ENCODE measurements around the gene SATB2.

The SATB2 gene

DNA sequence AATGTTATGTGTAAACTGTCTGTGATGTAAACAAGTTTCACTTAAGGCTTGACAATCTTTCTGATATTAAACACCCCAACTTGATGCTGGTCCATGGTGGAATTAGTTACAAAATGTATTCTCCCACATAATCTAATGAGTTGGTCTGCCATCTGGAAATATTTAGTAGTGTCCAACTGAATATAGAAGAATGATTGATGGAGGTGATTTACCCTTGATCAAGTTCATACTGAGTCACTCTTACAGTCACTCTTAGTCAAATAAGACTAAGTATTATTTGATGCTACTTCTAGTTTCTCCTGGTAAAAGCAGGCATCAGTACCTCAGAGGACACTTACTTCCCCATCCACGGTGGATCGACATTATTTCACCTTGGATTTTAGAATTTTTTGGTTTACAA lies 198.1 kb downstream of the SATB2 start:
- no peaks in the 10 kb centered on the region for H3K27me3 ChIP-seq (ENCODE audit: insufficient read depth, low read length)
- no peak overlapping the region for H3K27ac ChIP-seq (ENCODE audit: low read length)
- H3K4me1 ChIP-seq (ENCODE audit: insufficient read depth, low read length) = no peaks in the 10 kb centered on the region
- H3K4me3 ChIP-seq (ENCODE audit: low read length) = no peak overlapping the region
- peaks cover 10% of the 10 kb centered on the region for H3K9me3 ChIP-seq (ENCODE audit: insufficient read depth, low read depth, low read length)
- no peaks in the 10 kb centered on the region for H3K36me3 ChIP-seq (ENCODE audit: insufficient read depth, low read depth, low read length)
- no peak overlapping the region for H3K9ac ChIP-seq (ENCODE audit: low read depth, low read length)

DNA sequence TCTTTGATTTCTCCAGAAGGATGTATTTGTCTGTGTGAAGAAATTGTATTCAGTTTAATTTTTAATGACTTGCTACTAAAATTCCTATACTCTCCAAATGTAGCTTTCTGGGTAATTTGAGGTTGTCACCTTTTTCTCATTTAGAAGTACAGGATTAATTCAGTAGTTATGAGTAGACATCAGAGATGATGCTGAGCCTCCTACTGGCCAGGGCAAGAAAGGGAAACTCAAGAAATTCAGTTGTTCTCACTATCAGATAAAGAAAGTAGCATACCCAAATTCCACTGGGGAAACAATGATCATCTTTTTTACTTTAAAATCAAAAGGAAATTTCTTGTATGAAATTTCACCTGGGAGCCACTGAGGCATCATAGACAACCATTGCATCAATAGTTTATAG lies 199.4 kb downstream of the SATB2 start:
- no peaks in the 10 kb centered on the region for H3K4me1 ChIP-seq (ENCODE audit: insufficient read depth, low read length)
- H3K36me3 ChIP-seq (ENCODE audit: insufficient read depth, low read depth, low read length) = no peaks in the 10 kb centered on the region
- H3K9me3 ChIP-seq (ENCODE audit: insufficient read depth, low read depth, low read length) = peaks cover 4% of the 10 kb centered on the region
- no peak overlapping the region for H3K4me3 ChIP-seq (ENCODE audit: low read length)
- no peak overlapping the region for H3K9ac ChIP-seq (ENCODE audit: low read depth, low read length)
- H3K27ac ChIP-seq (ENCODE audit: low read length) = no peak overlapping the region
- H3K27me3 ChIP-seq (ENCODE audit: insufficient read depth, low read length) = no peaks in the 10 kb centered on the region

DNA sequence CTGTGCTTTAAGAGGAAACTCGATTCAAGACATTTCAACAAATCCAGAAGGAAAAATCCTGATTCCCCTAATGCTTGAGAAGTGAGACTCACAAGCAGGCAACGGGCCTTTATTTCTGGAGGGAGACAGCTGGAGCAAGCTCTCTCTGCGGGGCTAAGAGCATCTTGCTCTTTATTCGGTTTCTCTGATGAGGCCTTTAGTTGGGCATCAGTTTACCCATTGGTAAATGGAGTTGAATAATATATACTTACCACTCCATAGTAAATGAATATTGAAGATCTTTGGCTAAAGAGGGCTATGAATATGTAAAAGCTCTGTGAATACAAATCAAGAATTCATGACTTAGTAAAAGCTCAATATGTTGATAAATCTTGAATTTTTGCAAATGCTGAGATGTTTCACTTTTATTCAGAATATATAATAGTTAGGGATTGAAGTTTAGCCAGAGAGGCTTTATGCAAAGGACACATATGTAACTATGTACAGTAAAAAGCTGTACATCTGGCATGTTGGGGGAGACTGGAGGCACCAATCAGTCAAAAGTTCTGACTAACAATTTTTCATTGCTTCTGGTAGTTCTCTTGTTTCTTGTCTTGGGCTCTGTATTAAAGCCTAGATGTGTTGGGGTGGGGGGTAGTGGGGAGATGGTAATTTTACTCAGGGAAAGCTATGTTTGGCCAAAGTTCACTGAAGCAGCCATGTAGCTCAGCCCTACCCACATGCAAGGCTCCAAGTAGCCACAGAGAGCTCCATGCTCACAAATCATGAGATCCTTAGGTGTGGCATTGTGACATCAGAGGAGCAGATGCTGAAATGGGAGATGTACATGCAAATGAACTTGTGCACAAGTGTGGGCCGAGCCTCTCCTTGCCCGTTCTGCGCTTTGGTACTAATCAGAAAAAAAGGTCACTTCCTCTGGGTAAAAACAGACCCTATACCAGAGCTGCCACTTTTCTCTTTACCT lies 200.2 kb downstream of the SATB2 start:
- H3K9ac ChIP-seq (ENCODE audit: low read depth, low read length) = no peak overlapping the region
- H3K27me3 ChIP-seq (ENCODE audit: insufficient read depth, low read length) = no peaks in the 10 kb centered on the region
- no peak overlapping the region for H3K4me3 ChIP-seq (ENCODE audit: low read length)
- H3K36me3 ChIP-seq (ENCODE audit: insufficient read depth, low read depth, low read length) = no peaks in the 10 kb centered on the region
- H3K27ac ChIP-seq (ENCODE audit: low read length) = no peak overlapping the region
- H3K4me1 ChIP-seq (ENCODE audit: insufficient read depth, low read length) = no peaks in the 10 kb centered on the region
- no peaks in the 10 kb centered on the region; the same call in 1 of the 2 replicates for H3K9me3 ChIP-seq (ENCODE audit: insufficient read depth, low read depth, low read length)

DNA sequence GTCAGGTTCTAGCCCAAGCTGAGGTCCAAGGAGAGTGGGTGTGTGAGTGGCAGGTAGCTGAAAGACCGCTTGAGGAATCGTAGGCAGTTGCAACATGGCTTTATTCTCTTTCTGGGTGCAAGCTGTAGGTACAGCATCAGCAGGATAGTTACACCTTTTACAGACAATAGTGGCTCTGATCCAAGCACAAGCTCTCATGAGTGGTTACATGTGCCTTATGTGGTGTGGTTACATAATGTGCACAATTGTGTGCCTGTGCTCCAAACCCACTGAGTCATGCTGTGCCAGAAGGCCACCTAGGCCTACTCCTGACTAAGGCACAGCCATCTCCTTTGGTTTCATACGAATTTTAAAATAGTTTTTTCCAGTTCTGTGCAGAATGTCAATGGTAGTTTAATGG lies 227.6 kb downstream of the SATB2 start:
- Histone ChIP-seq H3K4me1 (ENCODE audit: insufficient read depth, low read length) (no peaks in the 10 kb centered on the region), H3K27me3 (ENCODE audit: insufficient read depth, low read length) (no peaks in the 10 kb centered on the region), H3K36me3 (ENCODE audit: insufficient read depth, low read depth, low read length) (no peaks in the 10 kb centered on the region), H3K27ac (ENCODE audit: low read length) (no peak overlapping the region), H3K9ac (ENCODE audit: low read depth, low read length) (no peak overlapping the region), H3K4me3 (ENCODE audit: low read length) (no peak overlapping the region), H3K9me3 (ENCODE audit: insufficient read depth, low read depth, low read length) (peaks cover 9% of the 10 kb centered on the region)

DNA sequence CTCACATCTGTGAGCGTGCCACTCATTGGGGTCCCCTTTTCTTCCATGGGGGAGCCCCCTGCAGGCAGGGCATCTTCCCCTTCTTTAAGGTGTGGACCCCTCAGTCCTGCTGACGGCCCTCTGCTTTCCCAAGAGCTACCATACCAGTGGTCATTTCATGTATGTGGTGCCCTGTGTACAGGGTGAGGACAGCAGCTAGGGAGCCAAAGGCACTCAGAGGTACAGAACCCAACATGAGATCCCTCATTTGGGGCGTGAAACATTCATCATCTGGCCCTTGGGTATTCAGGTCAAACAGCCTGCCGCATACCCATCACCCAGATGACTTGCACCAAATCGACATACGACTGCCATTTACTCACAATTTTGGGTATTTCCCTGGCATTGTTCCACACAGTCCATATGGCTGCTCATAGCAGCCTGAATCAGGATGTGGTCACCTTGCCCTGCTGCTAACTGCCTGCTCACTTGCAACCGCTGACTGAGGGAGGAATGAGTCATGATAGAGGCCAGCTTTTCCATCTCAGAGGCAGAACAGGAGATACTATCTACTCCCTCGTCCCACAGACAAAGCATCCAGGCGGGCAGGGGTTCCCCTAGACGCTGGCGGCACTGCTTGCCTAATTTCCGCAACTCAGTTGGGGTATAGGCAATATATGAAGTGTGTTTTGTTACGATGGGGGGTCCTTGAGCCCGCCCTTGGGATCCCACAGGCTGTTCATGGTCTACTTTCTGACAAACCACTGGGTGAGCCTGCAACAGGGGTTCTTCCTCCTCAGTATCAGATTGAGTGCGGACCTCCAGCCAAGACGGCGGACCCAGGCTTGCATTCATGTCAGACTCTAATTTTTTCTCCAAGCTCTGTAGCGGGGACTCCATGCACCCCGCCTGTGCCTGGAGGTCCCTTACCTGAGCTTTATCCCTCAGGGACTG lies 228.6 kb downstream of the SATB2 start:
- Histone ChIP-seq H3K27ac (ENCODE audit: low read length) (no peak overlapping the region), H3K27me3 (ENCODE audit: insufficient read depth, low read length) (no peaks in the 10 kb centered on the region), H3K9me3 (ENCODE audit: insufficient read depth, low read depth, low read length) (peaks cover 9% of the 10 kb centered on the region), H3K4me1 (ENCODE audit: insufficient read depth, low read length) (no peaks in the 10 kb centered on the region), H3K36me3 (ENCODE audit: insufficient read depth, low read depth, low read length) (no peaks in the 10 kb centered on the region), H3K4me3 (ENCODE audit: low read length) (no peak overlapping the region), H3K9ac (ENCODE audit: low read depth, low read length) (no peak overlapping the region)

DNA sequence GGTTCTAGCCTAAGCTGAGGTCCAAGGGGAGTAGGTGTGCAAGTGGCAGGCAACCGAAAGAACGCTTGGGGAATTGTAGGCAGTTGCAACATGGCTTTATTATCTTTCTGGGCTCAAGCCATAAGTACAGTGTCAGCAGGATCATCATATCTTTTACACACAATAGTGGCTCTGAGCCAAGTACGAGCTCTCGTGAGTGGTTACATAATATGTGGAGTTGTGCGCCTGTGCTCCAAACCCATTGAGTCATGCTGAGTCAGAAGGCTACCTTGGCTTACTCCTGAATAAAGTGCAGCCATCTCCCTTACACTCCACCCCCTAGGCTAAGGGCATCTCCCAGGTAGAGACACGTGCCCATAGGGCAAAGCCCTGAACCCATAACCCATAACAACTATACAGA lies 233.9 kb downstream of the SATB2 start:
- Histone ChIP-seq H3K4me3 (ENCODE audit: low read length) (no peak overlapping the region), H3K36me3 (ENCODE audit: insufficient read depth, low read depth, low read length) (no peaks in the 10 kb centered on the region), H3K4me1 (ENCODE audit: insufficient read depth, low read length) (no peaks in the 10 kb centered on the region), H3K27ac (ENCODE audit: low read length) (no peak overlapping the region), H3K9me3 (ENCODE audit: insufficient read depth, low read depth, low read length) (peaks cover 2% of the 10 kb centered on the region; the same call in 1 of the 2 replicates), H3K27me3 (ENCODE audit: insufficient read depth, low read length) (no peaks in the 10 kb centered on the region), H3K9ac (ENCODE audit: low read depth, low read length) (no peak overlapping the region)

DNA sequence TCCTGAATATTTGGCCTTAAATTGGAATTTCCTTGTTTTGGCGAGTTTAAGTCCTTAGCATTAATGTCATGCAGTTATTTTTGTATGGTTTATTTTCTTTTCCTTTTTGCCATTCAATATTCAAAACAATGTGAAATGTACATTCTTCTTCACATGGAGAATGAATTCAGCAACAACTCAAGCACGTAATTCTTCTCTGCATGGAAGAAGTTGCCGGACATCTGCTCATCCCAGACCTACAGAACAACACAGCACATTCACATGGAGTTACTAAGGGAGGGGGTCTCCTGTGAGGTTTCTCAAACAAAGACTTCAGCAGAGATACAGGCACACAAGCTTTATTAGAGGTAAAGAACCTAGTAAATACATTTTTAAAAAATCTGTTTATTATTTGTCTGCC lies 236.8 kb downstream of the SATB2 start:
- Histone ChIP-seq H3K4me3 (ENCODE audit: low read length) (no peak overlapping the region), H3K9ac (ENCODE audit: low read depth, low read length) (no peak overlapping the region), H3K36me3 (ENCODE audit: insufficient read depth, low read depth, low read length) (no peaks in the 10 kb centered on the region), H3K27ac (ENCODE audit: low read length) (no peak overlapping the region), H3K9me3 (ENCODE audit: insufficient read depth, low read depth, low read length) (peaks cover 2% of the 10 kb centered on the region; the same call in 1 of the 2 replicates), H3K4me1 (ENCODE audit: insufficient read depth, low read length) (no peaks in the 10 kb centered on the region), H3K27me3 (ENCODE audit: insufficient read depth, low read length) (no peaks in the 10 kb centered on the region)

DNA sequence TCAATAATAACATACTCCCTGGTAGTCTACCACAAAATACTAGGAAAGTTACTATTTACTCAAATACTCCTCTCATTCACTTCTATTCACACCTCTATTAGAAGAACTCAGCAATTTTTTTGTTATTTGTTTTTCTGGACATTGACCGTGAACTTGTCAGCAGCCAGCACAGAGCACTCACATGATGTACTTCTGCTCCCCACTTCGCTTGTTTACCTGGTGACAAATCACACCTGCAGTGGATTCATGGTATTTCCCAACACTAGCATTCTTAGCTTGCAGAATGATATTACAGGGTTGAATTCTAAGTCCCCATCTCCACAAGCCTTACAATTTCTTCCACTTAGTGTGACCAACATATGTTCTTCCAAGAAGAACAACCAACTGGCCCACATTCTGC lies 238.2 kb downstream of the SATB2 start:
- no peak overlapping the region for H3K4me3 ChIP-seq (ENCODE audit: low read length)
- no peaks in the 10 kb centered on the region for H3K27me3 ChIP-seq (ENCODE audit: insufficient read depth, low read length)
- H3K9ac ChIP-seq (ENCODE audit: low read depth, low read length) = no peak overlapping the region
- peaks cover 2% of the 10 kb centered on the region; the same call in 1 of the 2 replicates for H3K9me3 ChIP-seq (ENCODE audit: insufficient read depth, low read depth, low read length)
- no peak overlapping the region for H3K27ac ChIP-seq (ENCODE audit: low read length)
- H3K36me3 ChIP-seq (ENCODE audit: insufficient read depth, low read depth, low read length) = no peaks in the 10 kb centered on the region
- no peaks in the 10 kb centered on the region for H3K4me1 ChIP-seq (ENCODE audit: insufficient read depth, low read length)
